Amniotic stem cell (primary cell): ENCODE measurements around the gene CDH16.
A peak's percentile ranks its signal among the peaks of the same experiment; 100 is the strongest.

Experiments used
- DNase-seq: peaks from one replicate; lab custom pipeline; 2025; lab: John Stamatoyannopoulos, UW

CDH16 gene

DNA sequence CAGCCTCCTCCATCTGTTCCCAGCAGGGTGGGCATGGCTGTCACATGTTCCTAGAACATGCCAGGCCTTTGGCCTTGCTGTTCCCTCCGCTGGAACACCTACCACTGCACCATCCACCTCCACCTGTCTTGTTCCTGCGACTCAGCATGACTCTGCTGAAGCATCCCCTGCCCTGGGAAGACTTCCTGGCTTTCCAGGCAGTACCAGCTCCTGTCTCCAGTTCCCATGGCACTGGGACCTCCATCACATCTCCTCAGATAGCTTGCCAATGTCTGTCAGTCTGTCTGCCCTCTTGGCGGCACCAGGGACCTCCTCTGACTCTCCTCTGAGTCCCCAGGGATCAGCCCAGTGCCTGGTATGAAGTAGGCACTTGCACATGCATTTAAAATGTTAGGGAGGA lies 22.7 kb downstream of the CDH16 start:
- DNase-seq, result no peak

DNA sequence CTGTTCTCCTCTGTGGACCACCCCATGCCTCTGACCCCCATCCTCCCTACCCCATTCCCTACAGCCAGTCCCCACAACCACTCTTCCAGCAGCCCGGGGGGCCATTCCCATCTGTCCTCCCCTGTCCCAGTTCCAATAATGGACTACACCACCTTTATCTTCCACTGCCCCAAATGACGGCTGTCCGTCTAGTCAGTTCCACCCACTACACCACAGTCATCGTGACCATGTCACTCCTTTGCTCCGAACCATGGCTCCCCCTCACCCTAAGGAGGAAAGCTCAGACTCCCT lies 23.1 kb downstream of the CDH16 start:
- no peak for DNase-seq

DNA sequence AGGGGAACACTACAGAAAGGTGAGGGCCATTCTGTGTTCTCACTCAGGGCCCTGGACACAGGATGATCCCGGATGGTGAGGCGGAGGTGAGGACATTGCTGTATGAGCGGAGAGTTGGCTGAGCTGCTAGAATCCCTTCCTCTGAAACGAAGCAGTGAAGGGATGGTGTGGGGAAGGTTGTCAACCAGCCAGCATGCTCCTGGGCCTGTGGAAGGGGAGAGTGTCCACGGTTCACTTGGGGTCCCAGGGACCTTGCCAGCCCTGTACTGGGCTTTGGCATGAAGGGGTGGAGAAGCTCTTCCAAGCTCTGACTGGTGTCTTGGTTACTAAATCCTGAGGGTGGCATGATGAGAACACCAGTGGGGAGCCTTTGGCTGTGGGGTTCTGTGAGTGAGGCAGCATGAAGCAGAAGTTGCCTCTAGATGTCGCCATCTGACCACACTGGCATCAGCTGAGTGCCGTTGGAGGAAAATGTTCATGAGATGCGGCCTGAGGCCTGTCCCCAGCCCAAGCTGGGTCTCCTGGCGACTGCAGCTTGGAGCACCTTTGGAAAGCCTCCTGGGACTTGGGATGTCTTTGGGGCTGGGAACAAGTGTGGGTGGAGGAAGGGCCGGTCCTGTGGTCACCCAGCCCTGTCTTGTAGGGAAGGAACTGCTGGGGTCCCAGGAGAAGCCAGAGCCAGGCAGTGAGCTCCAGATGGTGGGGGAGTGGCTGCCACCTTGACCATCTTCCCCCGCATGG lies 23.6 kb downstream of the CDH16 start:
- DNase-seq, result peak; percentile 65

DNA sequence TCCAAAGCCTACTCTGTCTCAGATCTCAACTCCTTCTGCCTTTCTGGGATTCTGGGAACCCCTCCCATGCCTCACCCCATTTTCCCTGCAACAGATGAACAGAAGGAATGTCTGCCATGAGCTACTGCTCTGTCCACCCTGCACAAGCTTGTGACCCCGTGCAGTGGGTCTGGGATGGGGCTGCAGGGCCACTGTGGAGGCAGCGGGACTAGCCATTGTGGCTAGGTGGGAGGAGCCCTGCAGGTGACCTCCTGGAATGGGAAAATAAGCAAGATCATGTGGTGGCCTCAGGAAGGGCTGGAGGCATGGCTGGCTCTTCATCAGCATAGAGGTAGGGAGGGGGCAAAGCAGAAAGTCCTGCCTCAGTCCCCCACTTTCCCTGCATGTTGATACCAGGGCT lies 24.6 kb downstream of the CDH16 start:
- DNase-seq, result no peak

DNA sequence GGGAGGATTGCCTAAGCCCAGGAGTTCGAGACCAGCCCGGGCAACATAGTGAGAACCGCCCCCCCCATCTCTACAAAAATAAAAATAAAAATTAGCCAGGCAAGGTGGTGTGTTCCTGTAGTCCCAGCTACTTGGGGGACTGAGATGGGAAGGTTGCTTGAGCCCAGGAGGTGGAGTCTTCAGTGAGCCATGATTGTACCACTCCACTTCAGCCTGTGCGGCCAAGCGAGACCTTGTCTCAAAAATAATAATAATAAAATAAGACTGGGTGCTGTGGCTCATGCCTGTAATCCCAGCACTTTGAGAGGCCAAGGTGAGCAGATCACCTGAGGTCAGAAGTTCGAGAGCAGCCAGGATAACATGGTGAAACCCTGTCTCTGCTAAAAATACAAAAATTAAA lies 26.9 kb downstream of the CDH16 start:
- no peak for DNase-seq

DNA sequence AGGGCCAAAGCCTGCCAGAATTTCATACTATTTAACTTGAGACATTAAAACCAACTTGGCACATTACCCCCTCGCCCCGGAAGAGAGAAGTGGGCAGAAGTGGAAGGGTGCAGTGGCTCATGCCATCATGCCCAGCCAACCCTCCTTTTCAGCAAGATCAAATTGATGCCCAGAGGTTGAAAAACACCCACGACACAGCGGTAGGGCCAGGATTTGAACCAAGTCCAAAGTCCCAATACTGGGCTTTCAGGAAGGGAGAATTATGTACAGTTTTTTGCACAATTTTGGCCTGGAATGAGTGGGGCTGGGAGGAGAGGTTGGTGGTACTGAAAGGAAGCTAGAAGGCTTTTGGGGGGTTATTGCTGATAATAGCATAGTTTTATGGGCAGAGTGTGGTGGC lies 27.3 kb downstream of the CDH16 start:
- no peak for DNase-seq

DNA sequence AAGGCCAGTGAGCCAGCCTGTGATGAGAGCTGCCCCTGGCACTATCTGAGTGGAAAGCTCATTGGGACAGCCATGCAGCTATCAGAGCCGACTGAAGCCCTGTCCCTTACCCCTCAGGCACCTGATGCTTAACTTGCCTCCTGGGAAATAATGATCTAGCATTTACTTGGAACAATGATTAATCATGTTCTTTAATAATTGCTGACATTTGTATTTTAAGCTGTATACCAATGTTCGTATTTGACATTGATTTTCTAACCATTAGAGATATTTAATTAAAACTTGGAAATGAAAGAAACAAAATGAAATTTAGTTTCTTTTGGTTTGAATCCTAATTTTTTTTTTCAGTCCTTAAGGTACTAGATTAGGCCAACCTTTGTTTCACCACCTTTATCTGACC lies 27.9 kb downstream of the CDH16 start:
- DNase-seq, result no peak

DNA sequence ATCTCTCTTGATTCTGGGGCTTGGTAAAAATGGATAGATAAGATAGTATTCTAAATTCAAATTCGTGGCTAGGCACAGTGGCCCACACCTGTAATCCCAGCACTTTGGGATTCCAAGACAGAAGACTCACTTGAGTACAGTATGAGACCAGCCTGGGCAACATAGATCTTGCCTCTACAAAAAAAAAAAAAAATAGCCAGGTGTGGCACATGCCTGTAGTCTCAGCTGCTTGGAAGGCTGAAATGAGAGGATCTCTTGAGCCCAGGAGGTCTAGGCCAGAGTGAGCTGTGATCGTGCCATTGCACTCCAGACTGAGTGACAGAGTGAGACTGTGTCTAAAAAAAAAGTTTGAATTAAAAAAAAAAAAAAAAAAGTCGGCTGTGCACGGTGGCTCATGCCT lies 29.1 kb downstream of the CDH16 start:
- no peak for DNase-seq

DNA sequence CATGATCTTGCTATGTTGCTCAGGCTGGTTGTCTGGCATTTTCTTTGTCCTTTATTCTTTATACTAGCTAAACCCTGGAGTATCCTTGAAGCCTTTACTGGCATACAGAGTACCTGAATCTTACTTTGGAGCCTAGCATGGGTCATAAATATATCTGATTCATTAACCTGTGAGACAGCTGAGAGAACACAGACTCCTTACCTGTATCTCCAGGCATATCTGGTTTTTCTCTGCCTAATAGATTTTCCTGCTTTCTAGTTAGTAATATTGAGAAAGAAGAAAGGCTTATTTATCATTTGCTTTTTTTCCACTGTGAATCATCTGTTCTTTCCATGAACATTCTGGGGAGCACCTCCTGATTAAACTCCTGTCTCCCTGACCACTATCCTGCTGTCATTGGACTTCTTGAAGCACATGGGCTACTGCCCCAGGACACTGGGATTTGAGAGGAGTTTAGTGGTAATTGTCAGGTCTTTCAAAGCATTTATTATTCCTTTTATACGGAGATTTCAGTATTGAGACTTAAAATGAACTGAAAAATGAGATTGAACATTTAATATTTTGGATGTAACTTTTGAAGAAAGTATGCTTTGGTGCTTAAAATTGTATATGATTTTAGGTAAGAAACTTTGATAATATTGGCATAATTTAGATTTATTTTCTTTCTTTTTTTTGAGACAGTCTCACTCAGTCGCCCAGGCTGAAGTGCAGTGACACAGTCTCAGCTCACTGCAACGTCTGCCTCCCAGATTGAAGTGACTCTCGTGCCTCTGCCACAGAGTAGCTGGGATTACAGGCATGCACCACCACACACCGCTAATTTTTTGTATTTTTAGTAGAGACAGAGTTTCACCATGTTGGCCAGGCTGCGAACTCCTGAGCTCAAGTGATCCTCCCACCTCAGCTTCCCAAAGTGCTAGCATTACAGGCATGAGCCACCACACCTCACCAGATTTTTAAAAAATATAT lies 29.8 kb downstream of the CDH16 start:
- no peak for DNase-seq

DNA sequence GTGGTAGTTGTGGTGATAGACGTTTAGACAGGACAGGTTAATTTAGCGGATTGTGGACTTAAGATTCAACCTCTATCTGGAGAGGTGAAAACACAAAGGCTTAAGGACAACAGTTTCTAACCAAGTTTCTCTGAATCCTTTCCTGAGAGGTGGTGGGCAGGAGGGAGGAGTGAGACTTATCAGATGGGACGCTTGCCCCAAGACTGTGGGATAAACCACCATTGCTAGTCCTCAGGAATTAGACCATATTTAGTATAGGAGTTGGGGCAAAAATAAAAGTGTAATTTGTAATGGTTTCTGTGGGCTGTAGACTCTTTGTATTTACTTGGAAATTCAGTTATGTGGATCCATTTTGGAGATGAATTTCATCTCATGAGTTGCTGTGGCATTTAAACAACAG lies 31.8 kb downstream of the CDH16 start:
- DNase-seq, result no peak

DNA sequence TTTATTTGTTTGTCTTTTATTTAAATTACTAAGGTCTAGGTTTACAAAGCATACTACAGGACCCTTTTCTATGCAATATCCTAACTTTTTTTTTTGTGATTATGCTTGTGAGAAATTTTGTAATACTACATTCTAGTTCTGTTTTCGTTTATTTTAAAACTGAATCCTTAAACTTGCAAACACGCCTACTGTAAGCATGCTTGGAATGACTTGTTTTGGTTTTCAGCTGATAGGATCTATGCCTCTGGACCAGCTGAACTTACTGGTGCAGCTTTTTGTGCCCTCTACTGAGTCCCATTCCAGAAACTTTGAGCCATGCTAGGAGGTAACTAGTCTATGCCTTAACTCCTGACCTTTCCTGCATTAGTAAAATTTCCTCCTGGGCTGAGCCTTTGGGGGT lies 32.4 kb downstream of the CDH16 start:
- no peak for DNase-seq

DNA sequence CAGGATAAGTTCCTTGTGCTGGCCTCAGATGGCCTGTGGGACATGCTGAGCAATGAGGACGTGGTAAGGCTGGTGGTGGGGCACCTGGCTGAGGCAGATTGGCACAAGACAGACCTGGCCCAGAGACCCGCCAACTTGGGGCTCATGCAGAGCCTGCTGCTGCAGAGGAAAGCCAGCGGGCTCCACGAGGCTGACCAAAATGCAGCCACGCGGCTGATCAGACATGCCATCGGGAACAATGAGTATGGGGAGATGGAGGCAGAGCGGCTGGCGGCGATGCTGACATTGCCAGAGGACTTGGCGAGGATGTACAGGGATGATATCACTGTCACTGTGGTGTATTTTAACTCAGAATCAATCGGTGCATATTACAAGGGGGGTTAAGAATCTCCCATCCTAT lies 33.2 kb downstream of the CDH16 start:
- DNase-seq, result no peak

DNA sequence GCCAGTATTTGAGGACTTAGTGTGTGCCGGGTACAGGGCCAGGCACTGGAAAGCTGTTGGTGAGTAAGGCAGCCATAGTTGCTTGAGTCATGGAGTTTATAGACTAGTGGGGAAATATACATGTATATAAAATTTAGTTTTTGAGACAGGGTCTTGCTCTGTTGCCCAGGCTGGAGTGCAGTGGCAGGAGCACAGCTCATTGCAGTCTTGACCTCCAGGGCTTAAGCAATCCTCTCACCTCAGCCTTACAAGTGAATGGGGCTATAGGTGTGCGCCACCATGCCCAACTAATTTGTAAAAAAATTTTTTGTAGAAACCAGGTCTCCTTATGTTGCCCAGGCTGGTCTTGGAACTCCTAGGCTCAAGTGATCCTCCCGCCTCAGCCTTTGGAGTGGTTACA lies 36.0 kb downstream of the CDH16 start:
- DNase-seq, result no peak

DNA sequence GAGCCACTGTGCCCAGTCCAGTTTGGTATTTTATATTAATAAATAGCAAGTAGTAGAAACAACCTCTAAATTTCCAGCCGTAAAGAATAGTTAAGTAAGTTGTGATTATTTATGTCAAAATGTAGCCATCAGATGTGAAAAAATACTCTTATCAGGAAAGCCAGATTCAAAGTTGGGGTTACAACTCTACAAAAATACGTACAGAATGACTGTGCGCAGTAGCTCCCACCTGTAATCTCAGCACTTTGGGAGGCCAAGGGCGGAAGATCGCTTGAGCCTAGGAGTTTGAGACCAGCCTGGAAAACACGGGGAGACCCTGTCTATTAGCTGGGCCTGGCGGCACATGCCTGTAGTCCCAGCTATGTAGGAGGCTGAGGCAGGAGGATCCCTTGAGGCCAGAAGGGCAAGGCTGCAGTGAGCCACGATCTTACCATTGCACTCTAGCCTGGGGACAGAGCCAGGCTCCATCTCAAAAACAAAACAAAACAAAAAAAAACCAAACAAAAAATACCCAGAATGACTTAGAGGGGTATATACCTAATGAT lies 36.6 kb downstream of the CDH16 start:
- no peak for DNase-seq

DNA sequence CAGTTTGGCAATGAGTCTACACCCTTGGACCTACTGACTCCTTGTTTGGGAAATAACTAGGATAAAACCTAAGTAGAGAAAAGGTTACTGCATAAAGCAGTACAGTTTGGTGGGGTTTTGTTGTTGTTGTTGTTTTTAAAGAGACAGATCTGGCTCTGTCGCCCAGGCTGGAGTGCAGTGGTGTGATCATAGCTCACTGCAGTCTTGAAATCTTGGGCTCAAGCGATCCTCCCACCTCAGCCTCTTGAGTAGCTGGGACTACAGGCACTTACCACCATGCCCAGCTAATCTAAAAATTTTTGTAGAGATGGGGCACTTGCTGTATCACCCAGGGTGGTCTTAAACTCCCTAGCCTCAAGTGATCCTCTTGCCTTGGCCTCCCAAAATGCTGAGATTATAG lies 37.1 kb downstream of the CDH16 start:
- no peak for DNase-seq

DNA sequence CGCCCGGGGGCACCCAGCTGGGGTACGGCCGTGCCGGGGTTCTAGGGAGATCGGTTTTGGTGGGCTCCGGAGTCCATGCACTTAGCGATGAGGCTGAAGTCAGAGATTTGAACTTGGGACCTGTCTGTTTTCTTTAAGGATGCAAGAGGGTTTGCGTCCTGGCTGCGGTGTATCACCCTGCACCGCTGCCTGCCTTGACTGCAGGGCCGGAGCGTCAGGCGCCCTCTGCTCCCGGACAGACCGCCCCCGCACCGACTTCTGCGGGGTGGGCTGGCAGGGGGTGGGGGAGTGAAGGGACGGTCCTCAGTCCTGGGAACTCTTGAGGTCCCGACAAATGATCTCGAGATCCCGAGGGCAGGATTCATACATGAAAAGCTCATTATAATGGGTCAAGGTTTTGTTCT lies 37.7 kb downstream of the CDH16 start:
- DNase-seq, result no peak

DNA sequence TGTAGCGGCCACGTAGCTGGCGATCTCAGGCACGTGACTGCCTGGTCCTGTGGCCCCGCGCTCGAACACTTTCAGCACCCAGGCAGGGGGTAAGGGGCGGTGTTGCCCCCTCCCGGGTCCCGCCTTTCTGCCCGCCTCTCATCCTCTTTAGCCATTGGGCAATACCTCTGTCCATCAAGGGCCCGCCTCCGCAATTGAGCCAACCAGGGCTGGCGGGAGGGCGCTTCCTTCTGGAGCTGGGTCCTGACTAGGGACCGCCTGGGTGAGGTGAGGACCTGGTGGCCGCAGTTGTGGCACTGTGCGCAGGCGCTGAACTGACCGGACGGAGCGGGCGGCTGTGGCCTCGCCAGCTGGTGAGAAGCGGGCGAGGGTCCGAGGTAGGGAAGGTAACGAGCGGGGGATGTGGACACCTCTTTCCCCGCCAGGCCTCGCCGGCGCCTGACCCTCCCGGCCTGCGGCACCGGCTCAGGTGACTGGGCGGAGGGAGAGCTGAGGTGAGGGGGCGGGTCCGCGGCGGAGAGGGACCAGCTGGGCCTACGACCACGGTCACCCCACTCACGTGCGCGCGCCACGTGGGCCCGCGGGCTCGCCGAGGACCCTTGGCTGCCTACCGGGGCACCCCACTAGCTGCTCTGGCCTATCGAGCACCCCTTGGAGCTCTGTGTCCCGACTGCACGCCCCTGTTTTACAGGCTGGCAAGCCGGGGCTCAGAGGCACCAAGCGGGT lies 38.2 kb downstream of the CDH16 start, which contains the start of gene PDP2:
PDP2 (plus strand) TSS at position 228 of the 726 bp plus-strand sequence. CDS start 3,770 bp downstream, outside the sequence.
- peak; percentile 86 for DNase-seq

DNA sequence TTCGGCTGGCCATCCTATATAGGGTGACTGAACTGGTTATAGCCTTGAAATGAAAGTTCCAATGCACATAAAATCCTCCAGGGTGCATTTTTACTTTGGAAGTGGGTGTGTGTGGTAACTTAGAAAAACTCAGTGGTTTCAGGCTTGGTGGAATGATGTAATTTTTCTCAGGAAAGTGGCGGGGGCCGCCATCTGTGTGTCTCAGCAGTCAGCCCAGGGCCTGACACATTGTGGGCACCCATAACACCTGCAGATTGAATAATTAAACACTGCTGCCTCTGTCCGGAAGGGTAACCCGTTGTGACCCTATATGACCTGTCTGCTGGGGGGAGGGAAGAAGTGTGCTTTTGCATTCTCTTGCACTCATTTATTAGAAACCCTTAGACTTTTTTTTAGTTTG lies 40.6 kb downstream of the CDH16 start:
- DNase-seq, result no peak

DNA sequence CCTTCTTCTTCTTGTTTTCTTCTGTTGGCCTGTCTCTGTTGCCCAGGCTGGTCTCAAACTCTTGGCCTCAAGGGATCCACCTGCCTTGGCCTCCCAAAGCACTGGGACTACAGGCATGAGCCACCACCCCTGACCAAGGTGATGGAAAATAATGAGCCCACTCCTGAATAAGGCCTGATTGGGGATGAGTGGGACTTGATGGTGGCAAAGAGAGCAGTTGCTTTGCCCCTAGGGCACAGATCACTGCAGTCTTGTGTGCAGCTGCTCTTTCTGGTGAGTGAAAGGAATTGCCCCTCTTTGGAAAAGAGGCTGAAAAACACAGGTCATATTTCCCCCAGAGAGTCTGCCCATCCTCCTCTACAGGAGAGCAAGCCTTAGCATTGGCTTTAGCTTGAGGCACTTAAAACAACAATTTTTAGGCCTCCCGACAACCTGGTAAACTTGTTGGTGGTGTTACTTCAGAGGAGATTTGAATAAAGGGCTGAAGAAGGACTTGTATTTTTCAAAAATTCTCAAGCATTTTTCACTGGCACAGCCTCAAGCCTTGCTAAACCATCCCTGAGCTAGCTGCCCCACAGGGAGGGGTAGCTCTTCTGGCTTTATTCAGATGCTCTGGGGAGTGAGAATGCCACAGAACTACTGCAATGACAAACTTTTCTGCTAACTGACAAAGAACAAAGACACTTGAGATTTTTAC lies 44.5 kb downstream of the CDH16 start:
- no peak for DNase-seq

DNA sequence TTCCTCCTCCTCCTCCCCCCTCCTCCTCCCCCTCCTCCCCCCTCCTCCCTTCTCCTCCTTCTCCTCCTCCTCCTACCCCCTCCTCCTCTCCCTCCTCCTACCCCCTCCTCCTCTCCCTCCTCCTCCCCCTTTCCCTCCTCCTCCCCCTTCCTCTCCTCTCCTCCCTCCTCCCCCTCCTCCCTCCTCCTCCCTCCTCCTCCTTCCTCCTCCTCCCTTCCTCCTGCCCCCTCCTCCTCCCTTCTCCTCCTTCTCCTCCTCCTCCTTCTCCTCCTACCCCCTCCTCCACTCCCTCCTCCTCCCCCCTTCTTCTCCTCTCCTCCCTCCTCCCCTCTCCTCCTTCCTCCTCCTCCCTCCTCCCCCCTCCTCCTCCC lies 45.0 kb downstream of the CDH16 start:
- no peak for DNase-seq

DNA sequence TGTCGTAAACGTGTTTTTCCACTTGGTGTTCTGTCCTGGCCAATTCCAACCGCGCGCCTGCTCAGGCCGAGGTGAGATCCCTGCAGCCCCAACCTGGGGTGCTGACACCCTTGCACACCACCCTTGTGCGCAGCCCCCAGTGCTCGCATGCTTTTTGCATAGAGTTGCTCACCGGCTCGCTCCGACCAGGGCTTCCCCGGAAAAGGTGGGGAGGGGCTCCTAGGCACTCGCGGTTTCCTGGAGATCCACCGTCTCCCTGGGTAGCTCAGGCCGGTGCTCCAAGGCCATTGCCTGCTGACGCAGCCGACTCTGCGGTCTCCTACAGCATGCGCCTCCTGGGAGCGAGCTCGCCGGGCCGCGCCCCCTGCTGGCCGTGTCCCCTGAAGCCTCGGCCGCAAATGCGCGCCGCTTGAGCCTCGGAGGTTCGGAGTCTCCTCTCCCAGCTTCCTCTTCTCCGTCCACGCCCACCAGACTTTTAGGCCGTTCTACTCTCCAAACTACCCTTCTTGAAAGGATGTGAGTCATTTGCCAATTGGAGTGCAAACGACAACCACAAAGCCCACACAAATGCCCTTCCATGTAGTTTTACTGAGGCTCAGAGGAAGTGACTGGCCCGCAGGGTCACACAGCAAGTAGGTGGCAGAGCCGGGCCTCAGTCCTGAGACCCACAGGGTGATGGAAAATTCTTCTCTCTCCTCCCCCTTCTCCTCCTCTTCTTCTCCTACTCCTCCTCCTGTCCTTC lies 45.6 kb downstream of the CDH16 start:
- peak; percentile 97 for DNase-seq
